IPS-11a (cell line): Measurements from ENCODE around the gene ZNF160.
"Not testable (repeated sequence)": the region's sequence is repeated elsewhere in the genome, so short reads cannot be mapped to it uniquely, and the experiment has no call there.

ENCODE experiments used
- H3K4me3 ChIP-seq: one replicate; pipeline ENCODE4 v1.5.1; 2013; ENCODE audit warnings: low read depth, low read length, control low read depth

Gene ZNF160

GRCh38 chr19:53034054-53034453, 69.2 kb downstream of the ZNF160 start:
- no peak overlapping the region for H3K4me3 ChIP-seq

DNA sequence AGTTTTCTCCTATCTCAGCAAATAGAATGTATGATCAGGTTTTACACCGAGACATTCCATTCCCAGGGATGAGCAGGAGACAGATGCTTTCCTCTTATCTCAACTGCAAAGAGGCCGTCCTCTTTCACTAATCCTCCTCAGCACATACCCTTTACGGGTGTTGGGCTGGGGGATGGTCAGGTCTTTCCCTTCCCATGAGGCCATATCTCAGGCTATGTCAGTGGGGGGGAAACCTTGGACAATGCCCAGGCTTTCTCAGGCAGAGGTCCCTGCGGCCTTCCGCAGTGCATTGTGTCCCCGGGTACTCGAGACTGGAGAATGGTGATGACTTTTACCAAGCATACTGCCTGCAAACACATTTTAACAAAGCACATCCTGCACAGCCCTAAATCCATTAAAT, 74.9 kb downstream of the ZNF160 start:
- not testable (repeated sequence) for H3K4me3 ChIP-seq

GRCh38 chr19:53019684-53020083, 83.5 kb downstream of the ZNF160 start:
- no peak overlapping the region for H3K4me3 ChIP-seq
